Stimulated activated CD8-positive, alpha-beta memory T cell treated with anti-CD3 and anti-CD28 coated beads, Interleukin-7, amount 100 ng/mL, for 4 hours (primary cell): ENCODE measurements around the gene ZBTB16.
A peak's percentile ranks its signal among the peaks of the same experiment; 100 is the strongest.

Experiments used
- DNase-seq, 2 donors: peaks; one replicate each; pipeline ENCODE4 v3.0.0-alpha.2; 2020; ENCODE audit warnings: low read depth in 2 of 2

The ZBTB16 gene, protein sequence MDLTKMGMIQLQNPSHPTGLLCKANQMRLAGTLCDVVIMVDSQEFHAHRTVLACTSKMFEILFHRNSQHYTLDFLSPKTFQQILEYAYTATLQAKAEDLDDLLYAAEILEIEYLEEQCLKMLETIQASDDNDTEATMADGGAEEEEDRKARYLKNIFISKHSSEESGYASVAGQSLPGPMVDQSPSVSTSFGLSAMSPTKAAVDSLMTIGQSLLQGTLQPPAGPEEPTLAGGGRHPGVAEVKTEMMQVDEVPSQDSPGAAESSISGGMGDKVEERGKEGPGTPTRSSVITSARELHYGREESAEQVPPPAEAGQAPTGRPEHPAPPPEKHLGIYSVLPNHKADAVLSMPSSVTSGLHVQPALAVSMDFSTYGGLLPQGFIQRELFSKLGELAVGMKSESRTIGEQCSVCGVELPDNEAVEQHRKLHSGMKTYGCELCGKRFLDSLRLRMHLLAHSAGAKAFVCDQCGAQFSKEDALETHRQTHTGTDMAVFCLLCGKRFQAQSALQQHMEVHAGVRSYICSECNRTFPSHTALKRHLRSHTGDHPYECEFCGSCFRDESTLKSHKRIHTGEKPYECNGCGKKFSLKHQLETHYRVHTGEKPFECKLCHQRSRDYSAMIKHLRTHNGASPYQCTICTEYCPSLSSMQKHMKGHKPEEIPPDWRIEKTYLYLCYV

DNA sequence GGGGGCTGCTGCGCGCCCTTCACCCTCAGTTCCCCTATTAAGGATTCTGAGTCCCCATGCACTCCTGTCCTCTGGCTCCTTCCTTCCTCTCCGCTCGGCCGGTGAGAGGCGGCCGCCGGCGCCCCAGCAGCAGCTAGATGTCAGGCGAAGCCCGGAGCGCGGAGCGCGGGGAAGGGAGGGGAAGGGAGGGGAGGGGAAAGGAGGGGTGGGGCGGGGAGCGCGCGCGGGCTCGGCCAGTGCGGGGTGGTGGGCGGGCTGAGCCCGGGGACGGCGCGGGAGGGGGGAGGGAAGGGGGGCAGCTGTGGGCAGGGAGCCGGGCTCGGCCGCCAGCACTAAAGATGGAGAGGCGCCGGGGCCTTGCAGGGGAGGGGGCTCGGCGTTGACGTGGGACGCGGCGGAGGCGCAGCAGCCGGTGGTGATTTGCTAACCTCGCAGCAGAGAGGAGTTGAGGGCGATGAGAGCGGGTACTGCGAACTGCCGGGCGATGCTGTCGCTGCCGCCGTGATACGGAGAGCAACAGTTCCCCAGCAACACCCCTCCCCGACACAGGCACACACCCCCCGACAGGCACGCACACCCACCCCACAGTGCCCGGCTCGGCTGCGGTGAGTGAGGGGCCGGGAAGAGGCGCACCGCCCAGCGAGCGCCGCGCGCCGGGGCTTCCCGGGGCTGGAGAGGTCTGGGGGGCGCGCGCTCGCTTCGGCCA is at the start of gene ZBTB16:
Gene ZBTB16, plus strand, starts transcription at position 434 of the 706 bp plus-strand sequence. CDS start 3,590 bp downstream, outside the sequence.
- peak; percentile 32 to 60 for DNase-seq

DNA sequence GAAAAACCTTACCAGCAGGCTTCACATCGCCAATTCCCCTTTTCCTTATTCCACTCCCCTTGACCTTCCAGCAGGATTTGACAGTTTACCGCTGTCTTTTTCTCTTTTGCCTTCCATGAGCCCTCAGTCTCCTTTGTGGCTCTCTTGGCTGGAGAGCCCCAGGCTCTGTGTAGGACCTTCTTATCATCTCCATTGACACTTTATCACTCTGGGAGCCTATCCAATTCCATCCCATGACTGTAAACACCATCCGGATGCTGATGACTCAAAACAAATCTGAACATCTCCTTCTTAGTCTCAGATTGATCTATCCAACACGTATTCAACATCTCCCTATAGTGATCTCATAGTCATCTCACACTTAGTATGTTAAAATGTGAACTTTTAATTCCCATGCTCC is 48.6 kb upstream of the ZBTB16 start:
- no peak for DNase-seq

DNA sequence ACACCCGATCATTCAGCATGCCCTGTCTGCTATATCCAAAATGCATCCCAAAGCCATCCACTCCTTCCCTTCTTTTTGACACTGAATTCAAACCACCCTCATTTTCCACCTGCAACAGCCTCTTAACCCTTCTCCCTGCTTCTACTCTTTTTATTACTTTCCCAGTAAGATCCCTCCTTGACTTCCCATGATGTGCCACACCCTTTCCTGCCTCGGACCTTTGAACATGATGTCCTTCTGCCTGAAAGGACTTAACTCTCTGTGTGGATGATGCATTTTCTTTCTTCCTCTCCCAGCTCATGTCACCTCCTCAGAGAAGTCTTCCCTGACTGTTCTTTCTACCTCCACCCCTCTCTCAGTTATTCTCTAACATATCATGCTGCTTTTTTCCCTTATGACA is 48.1 kb upstream of the ZBTB16 start:
- DNase-seq: no peak

DNA sequence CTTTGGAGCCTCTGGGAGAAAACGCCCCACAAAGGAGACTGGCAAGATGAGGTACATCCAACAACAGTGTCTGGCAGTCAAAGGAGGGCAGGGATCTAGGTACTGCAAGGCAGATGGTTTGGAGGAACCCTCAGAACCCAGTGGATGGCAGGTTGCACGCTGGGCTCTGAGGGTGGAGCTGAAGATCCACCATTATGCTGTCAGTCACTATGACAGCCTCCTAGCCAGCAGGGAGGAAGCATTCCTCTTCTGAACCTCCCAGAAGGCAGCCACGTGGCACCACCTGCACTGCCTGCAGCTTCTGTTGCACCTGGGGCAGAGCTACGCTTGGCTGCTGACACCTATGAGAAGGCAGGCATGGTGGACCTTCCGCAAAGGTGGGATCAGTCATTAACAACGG is 44.4 kb upstream of the ZBTB16 start:
- no peak for DNase-seq

DNA sequence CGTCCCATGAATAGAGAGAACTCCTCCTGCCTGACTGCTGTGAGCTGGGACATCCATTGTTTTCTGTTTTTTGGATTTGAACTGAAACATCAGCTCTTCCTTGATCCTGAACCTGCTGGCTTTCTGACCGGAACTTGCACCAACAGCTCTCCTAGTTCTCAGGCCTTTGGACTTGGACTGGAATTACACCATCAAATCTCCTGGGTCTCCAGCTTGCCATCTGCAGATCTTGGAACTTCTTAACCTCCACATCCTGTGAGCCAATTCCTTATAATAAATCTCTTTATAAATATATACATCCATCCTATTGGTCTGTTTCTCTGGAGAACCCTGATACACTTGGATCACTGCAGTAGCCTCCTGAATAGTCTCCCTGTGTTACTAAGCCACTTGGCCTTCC is 42.5 kb upstream of the ZBTB16 start:
- no peak for DNase-seq

DNA sequence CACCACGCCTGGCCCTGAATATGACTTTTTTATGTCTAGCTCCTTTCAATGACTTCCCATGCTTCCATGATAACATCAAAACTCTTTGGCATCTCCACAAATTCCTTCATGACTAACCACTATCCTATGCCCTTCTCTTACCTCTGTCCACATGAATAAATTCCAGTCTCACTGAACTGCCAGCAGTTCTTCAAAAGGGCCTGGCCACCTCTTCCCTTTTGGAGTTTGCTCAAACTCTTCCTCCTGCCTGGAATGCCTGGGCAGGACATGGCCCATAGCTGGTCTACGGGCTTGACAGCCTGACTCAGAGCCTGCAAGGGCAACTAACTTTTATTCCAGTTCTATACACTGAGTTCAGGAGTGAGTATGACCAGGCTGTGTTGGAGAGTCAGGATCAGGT is 41.8 kb upstream of the ZBTB16 start:
- DNase-seq: no peak

DNA sequence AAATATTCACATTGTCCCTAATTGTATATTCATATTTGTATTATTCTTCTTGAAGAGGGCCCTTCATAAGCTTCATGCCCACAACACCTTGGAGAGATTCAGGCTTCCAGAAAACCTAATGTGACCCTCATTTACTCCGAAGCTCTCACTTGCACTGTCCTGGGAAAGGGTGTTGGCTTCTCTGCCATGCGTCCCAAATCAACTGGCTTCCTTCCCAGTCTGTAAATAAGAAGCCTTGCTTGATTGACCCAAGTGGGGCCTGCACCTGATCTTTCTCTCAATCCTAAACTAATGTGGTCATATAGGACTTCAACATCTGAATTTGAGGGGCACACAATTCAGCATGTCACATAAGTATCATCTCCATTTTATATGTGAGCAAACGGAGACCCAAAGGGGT is 40.5 kb upstream of the ZBTB16 start:
- DNase-seq: no peak

DNA sequence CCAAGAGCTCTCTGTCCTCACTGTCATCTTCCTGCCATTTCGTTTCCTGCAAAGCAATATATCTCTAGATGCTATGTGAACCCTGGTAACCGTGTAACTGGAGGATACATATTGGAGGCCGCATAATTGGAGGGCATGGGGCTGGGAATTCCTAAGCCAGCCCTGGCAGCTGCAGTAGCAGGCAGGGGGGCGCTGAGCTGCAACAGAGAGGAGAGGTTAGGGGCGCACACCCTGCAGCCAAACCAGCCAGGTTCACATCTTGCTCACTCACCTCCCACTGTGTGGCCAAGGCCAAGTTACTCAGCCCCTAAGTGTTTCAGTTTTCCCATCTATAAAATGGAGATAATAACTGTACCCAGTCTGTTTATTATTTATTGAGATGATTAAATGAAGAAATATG is 39.9 kb upstream of the ZBTB16 start:
- no peak for DNase-seq

DNA sequence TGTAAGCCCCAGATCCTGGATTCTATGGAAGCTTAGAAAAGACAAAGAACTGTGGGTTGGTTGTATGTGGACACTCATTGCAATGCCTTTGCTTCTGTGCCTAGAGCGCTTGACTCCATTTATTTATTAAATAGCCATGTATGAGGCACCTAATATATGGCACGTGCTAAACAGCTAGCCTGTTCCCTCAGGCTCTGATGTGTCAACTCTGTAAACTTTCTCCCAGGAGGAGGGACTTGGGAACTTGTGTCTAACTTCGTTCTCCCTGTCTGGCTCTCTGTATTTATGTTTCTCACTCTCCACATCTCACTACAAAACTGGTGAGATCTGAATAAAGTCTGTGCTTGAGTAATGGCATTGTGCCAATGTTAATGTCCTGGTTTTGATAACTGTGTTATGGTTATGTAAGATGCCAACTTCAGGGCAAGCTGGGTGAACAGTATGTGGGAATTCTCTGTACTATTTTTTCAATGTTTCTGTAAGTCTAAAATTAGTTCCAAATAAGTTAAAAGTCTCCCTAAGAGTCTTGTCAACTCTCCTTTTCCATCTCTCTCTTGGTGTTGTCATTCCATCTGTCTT is 34.1 kb upstream of the ZBTB16 start:
- no peak for DNase-seq

DNA sequence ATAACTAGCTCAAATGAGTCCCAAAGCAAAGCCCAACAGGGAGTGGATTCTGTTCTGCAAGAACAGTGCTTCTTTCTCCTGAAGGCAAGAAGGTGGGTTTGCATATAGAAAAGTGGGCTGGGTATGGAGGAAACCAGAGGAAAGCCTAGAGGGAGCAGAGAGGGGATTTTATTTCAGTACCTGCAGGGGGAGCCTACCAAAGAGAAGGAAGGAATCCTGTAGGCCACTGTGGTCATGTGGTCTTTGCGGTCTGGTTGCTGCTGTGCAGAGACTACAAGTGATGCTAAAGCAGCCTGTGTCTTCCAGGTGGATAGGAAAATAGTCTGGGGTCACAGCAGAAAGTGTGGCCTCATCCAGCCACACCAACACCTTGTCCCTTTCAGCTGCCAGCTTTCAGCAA is 33.2 kb upstream of the ZBTB16 start:
- no peak for DNase-seq

DNA sequence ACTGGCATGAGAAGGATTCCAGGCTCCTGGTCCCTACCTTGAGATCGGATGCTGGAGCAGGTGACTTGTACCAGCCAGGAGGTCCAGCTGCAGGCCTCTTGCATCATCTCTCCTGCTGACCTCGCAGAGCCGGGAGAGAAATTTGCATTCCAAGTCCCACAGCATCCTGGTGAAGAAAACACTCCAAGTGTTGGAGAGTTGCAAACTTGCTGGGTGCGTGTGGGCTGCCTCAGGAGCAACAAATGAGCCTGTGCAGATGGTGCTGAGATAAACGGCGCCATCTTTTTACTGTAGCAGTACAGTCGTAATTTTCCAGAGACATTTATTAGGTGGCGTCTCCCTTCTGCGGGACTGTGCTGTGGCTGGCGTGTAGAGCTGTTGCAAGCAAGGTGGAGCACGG is 32.1 kb upstream of the ZBTB16 start:
- no peak for DNase-seq

DNA sequence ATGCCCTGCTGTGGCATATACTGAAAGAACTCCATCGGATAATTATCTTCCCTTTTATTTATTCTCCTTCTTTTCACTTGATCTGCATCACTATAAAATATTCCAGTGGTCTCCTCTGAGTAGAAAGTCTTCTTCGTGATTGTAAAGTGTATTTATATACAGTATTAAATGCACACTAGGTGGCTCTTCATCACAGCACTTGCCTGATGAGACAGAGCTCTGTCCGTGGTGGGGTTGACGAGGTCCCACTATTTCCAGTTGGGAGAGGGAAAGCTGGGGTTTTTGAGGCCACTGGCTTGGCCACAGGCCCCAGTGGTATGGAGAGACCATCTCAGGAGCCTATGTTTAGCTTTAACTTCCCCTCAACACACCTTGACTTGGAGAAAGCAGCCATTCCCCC is 31.6 kb upstream of the ZBTB16 start:
- no peak for DNase-seq

DNA sequence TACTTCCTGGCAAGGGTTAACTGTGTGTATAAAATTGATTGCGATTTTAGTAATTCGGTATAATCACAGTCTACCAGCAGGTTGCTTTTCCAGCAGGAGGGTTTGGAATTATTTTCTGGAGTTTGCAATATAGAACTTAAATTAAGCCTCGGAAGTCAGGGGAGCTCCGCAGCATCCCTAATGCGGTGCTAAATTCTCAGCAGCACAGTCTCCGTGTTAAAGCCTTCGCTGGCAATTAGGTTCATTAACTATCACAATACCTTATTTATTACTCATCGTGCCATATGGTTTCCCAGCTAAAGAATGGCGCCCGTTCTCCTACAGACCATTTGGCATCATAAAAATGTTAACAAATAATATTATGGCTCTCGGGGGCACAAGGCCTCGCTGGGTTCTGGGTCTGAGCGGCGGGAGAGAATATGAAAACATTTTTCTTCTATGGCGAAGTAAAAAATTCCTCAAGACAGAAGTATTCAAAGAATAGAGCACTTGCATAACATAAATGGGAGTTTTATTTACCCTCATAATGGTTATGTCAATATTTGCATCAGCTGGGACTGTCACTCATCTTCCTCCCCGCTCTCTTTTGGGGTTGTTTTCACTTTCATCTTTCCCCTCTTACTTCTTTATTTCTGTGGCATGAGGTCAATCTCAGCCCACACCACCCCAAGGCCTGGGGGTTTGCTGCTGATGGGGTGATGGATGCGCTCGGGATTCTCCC is 28.1 kb upstream of the ZBTB16 start:
- no peak for DNase-seq

DNA sequence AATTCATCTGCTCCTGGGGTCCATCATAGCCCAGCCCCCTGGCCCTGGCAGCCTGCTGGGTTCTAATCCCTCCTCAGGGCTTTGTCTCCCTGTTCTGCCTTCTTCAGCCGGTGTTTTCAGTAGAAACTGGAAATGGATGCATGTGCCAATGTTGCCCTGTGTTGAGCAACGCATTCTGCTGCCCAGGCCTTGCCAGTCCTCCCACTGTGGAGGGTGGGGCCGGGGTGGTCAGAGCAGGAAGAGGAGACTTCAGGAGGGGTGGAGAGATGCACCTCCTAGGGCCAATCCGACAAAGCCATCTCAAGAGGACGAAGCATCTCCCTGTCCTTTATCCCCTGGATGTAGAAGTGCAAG is 27.6 kb upstream of the ZBTB16 start:
- no peak for DNase-seq

DNA sequence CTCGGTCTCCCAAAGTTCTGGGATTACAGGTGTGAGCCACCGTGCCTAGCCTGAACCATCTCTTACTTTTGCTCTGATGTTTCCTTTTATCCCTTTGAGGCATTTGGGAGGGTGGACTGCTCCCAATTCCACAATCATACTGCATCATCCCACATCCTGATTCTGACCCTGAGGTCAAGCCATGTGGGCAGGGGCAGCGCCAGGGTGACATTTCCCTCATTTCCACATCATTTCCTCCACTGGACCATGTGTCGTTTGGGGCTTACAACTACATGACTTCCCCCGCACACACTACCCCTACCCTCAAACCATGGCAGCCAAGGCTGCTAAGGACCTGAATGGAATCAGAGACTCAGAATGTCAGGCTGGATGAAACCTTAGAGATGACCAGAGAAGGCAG is 26.4 kb upstream of the ZBTB16 start:
- no peak for DNase-seq

DNA sequence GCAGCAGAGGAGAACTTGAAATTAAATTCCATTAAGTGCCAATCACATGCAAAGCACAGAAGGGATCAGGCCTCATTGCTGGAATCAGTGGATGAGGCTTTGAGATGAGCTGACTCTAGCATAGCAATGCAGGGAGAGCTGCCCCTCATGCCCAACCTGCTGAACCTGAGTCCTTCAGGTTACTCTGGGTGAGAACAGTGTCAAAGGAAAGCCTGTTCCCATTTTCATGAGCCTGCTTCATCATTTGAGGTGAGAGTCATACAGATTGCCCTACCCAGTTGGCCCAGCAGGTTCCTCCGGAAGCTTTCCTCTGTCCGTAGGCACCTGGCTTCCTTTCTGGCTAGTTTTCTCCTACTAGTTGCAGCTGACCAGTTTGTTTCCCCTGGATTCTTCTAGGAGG is 25.9 kb upstream of the ZBTB16 start:
- no peak for DNase-seq

DNA sequence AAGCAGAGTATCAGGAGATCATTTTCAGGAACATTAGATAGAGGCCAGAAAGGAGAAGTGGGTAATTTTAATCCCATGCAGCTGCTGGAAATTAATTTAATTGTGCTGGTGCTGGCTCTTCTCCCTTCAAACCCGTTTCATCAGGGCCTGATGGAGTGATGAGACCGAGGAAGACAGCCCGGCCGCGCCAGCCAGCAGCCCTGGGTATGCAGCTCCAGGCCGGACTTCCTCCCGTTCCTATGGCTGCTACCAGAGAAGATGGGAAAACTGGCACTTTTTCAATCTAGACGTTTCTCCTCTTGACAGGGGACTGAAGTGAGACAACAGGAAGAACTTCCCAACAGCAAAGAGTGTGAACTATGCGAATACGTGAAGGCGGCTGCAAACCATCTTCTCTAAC is 24.6 kb upstream of the ZBTB16 start:
- DNase-seq: no peak

DNA sequence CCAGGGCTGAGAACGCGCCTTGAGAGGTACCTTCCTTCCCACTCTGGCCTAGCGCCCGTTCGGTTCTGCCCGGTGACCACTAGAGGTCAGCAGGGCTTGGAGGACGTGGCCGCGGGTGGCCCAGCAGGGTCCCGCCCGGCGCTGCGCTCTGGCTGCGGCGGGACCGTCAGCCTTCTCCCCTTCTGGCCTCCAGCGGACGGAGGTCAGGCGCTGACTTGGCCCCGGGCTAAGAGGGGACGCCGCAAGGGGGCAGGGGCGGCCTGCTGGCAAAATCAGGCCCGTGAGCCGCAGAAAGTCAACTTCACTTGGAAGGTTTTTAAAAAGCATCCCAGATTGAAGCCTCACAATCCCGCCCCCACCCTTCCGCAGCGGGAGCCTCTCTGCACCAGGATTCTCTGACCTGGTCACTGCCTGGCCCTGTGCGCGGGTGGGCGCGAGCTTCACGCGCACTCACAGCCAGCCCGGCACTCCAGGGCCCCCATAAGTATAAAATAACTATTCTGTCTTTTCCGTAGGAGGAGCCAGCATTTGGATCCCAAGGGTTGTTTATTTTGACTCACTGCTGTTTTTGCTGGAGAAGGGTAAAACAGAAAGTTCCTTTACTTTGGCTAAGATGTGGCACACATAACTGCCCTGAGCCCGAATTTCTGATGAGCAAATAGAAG is 23.2 kb upstream of the ZBTB16 start:
- DNase-seq: peak; percentile 17 to 40

DNA sequence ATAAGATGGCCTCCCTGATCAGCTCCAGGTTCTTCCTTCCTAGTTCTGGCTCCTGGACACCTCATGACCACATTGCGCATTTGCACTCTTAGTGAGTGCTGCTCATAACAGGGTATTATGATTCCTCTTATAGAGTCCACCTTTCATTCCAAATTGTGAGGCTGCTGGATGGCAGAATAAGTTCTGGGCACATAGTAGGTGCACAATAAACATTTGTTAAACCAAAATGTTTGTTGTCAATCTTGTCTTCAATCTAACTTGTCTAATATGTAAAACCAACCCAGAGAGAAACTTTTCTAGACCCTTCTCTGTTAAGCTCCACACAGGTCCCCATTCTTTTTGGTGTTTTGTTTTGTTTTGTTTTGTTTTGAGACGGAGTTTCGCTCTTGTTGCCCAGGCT is 22.6 kb upstream of the ZBTB16 start:
- DNase-seq: no peak

DNA sequence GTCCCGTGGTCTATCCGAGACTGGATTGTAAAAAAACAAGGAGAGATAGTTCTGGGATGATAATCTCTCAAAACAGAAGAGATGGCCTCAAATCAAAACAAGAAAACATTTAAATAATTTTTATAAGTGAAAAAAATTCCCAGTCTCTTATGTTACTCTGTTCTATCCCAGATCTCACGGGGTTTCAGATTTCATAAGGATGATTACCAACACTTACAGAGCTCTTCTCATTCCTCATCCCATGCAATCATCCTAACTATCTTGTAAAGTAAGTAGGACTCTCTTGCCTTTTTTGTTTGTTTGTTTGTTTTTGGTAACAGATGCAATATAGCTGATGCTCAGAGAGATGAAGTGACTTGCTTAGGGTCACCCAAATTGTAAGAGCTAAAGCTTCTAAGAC is 20.0 kb upstream of the ZBTB16 start:
- no peak for DNase-seq

DNA sequence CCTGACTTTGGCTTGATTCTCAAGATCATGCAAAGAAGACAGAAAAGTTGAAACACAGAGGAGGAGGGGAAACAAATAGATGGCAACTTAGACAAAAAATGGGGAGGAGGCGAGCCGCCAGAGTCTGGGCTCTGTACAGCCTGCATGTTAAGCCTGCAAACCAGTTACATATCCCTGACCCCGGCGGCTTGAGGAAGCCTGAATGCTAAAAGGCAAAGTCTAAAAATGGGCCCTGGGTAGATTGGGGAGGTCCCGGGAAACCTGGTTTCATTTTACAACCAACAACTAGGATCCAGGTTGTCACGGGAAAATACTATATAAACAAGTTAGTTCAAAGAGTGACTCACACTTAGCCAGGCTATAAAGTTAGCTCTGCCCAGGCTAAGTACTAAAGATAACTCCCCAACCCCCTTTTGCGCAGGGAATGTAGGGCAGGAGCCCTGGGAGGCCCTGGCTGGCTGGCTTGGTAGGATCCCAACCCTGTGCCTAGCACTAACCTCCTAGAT is 18.8 kb upstream of the ZBTB16 start:
- no peak for DNase-seq
